Activated CD8-positive, alpha-beta memory T cell treated with anti-CD3 and anti-CD28 coated beads for 48 hours (primary cell): ENCODE results near the gene RIT1.

ENCODE experiments used
- DNase-seq, 3 experiments: peaks; one replicate each; pipeline ENCODE4 v3.0.0-alpha.2; 2020; ENCODE audit warnings: low read depth in 2 of 3, low spot score in 2 of 3

The RIT1 gene

DNA sequence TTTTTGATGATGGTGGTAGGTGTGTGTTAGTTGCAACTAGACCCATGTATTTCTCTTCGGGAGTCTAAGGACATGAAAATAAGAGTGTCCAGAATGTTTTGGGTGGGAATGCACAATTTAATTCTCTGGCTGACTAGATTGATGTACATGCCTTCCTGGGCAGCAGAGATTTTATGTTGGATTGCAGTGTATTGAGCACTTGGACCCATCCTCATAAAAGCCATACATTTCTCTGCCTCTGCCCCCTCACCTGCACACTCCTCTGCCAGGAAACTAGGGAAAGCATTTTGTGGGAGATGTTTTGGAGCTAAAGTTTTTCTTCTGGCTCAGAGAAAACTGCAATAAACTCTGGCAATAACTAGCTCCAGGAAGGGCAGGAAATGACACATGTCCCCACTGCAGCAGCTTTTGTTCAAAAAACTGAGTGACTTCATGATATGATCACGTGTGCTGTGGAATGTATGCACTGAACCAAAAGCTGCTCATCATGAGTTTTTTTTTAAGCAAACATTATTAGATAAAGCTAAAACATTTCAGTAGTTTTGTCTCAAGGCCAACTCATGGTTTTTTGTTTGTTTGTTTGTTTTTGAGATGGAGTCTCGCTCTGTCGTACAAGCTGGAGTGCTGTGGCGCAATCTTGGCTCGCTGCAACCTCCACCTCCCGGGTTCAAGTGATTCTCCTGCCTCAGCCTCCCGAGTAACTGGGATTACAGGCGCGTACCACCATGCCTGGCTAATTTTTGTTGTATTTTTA lies 17.6 kb downstream of the RIT1 start:
- no peak for DNase-seq

DNA sequence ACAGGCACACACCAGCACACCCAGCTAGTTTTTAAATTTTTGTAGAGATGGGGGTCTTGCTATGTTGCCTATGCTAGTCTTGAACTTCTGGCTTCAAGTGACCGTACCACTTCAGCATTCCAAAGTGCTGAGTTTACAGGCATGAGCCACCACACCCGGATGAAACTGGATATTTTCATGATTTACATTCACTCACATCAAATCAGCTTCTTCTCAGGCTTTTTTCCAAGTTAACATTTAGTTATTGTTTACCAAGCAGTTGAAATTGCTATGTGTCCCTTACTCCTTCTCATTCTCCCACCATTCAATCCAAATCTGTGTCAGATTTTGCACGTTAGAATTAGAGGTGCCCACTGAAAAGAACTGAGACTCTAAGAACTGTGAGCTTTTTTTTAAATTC lies 18.4 kb downstream of the RIT1 start:
- no peak for DNase-seq

DNA sequence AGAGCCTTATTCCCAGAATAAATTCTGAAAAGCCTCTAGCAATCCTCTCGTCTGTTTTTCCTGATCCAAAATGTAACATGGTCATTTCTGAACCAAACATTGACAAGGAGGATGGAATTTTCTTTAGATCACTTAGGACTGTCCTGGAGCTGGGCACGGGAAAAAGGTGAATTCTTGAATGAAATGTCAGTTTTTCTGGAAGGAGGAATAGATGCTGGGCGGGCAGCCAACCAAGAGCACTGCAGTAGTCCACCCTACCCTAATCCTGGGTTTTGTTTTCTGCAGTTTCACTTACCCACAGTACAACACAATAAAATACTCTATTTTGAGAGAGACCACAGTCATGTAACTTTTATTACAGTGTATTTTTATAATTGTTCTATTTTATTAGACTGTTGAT lies 20.9 kb downstream of the RIT1 start:
- no peak for DNase-seq

DNA sequence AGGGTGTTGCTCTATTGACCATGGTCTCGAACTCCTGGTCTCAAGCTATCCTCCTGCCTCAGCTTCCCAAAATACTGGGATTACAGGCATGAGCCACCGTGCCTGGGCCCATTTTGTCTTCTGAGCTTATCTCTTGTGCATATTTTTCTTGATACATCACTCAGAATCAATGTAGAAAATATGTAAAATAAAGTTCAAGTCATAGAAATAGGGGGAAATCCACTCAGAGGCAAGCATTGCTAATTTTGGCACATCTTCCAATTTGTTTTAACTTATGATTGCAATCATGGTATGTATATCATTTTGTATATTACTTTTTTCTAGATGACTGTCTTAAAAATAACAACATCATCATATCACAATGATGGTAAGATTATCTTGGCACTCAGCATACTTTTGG lies 21.6 kb downstream of the RIT1 start:
- DNase-seq: no peak

DNA sequence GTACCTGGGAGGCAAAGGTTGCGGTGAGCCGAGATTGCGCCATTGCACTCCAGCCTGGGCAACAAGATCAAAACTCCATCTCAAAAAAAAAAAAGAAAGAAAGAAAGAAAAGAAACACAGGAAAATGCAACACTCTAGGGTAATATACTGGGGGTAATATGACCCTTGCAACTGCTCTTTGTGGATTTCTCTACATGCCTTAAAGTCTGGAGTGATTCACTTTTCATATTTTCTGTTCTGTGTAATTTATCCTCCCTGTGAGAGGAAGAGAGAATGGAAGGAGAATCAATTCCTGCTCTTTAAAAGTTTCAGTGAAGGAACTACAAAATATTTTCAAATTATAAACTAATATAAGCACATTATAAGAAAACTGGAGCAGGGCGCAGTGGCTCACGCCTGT lies 22.7 kb downstream of the RIT1 start:
- no peak for DNase-seq

DNA sequence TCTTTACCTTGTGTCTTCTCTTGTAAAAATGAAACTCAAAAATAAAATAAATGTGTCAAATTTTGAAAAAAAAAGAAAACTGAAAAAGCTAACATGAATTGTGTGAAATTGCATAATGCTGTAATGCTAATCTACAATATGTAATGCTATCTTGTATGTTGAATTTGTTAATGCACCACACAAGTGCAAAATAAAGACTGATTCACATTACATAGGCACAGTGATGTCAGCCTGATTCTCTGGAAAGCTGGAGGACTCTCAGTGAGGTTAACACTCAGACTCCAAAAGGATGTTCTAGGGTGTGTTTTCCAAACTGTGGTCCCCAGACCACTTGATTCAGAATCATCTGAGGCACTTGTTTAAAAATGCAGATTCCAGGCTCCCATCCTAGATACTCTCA lies 26.2 kb downstream of the RIT1 start:
- no peak for DNase-seq

DNA sequence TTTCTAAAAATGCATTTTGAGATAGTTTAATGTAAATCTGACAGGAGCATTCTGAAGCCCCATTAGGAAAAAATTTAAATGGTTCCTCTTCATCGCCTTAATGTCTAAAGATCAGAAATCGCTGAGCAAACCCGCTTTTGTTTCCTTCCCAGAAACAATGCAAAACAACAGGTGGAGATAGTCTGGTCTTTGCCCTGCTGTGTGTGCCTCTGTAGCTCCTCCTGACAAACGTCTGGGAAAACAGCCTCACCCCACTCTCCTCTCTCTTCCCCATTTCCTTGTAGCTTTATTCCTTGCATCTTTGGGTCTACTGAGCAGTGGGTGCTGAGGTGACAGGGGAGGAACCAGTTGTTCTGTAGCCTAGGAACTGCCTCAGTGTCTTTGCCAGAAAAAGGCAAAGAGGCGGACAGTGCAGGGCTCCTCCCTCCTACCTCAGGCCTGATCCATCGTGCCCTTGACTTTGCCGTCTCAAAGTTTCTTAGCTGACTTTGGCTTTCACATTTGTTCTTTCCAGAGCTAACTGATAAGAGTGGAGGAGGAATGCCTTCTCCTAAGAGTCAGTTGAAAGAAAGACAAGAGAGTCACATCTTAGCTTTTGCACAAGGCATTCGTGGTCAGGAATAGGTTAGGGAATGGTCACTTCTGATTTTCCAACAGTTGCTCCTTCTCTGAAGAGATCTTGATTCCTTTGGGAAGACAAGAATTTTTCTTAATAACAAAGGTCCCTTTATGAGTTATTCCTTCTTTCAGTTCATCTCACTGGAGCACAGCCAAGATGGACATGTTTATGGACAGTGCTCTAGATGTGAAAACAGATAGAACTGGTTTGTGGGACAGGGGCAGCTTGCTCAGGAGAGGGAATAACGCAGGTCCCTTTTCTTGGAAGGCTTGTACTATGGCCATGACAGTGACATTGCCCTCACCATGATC lies 26.9 kb downstream of the RIT1 start:
- DNase-seq: no peak

DNA sequence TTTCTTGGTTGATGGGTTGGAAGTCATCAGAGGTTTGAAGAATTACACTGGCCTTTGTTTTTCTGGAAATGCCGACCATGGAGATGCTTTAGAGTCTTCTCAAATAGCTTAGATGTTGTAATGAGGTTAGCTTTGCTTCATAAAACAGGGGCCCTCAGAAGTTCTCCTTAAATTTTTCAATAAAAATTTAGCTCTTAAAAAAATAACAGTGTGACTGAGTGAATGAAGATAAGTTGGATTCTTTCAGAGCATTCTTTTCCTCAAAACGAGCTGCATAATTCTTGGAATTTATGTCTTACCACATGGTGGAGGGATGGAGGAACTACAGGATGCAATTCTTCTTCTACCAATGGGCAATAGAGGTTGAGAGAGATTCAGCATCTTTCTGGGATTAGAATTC lies 28.4 kb downstream of the RIT1 start:
- no peak for DNase-seq

DNA sequence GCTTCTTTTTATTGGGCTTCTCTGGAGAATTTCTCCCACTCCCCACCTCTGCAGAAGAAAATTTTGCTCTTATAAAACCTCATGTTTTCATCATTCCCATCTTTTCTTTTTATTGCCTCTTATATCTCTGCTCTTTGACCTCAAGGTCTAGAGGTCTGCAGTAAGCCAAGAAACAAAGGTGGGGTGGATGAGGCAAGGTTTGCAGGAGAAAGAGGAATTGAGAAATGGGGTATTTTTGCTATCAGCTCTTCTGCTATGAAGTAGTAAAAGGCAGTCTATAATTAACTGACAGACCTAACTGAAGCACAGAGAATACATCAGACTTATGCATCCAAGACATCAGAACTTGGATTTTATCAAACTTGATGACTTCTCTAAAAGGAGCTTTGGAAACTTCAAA lies 28.9 kb downstream of the RIT1 start:
- no peak for DNase-seq

DNA sequence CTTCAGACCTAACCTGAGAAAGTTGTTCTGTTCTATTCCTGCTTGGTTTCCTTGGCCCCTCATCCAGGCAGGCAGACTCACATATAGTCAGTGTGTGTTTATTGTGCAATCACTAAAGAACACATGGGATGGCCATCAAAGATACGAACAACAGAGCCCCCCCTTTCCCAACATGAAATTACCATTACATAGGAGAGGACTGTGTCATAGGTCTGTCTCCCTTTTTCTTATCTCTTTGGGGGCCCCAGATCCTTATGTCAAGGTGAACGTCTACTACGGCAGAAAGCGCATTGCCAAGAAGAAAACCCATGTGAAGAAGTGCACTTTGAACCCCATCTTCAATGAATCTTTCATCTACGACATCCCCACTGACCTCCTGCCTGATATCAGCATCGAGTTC lies 30.2 kb downstream of the RIT1 start:
- DNase-seq: no peak

DNA sequence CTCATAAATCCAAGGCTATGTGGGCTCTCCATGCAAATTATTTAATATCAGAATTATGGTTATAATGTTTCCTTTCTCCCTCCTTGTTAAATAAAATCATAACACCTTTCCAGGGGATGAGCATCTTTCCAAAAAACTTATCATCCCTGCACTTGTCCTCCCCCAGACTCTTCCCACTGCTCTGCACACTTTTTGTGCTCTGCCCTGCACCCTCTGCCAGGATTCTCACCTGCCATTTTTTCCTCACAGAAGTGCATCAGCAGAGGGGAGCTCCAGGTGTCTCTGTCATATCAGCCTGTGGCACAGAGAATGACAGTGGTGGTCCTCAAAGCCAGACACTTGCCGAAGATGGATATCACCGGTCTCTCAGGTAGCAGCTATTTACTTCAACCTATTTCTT lies 30.9 kb downstream of the RIT1 start:
- DNase-seq: no peak

DNA sequence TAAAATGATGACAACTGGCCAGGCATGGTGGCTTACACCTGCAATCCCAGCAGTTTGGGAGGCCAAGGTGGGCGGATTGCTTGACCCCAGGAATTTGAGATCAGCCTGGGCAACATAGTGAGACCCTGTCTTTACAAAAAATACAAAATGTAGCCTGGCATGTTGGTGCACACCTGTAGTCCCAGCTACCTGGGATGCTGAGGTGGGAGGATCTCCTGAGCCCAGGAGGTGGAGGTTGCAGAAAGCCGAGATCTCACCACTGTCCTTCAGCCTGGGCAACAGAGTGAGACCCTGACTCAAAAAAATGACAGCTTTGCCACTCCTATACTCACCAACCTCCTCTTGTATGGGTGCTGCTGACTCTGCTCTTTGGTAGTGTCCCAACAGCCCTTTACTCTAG lies 33.2 kb downstream of the RIT1 start:
- no peak for DNase-seq

DNA sequence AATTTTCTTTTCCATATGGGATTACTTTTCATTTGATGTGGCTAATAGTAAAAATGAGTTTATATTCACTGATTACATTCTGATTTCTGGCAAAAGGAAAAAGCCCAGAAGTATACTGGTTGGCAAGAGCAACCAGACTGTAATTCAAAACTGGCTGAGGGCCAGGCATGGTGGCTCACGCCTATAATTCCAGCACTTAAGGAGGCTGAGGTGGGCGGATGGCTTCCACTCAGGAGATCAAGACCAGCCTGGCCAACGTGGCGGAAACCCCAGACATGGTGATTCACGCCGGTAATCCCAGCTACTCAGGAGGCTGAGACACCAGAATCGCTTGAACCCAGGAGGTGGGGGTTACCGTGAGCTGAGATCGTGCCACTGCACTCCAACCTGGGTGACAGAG lies 37.3 kb downstream of the RIT1 start:
- no peak for DNase-seq

DNA sequence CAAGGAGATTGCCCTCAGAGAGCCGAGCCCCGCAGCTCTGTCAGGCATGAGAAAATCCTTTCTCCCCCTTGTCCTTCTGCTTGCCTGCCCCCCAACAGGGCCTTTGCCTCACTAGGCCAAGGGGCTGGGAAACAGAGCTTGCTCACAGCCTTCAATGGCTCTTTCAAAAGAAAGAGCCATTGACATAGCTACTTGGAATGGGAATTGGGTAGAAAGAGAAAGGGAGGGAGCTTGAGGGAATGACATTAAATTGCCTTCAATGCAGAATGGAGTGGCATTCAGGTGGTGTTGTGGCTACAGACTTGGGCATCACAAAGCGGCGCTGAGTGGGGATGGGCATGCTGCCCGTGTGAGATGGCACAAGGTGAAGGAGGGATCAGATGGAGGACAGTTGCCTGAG lies 38.6 kb downstream of the RIT1 start:
- no peak for DNase-seq

DNA sequence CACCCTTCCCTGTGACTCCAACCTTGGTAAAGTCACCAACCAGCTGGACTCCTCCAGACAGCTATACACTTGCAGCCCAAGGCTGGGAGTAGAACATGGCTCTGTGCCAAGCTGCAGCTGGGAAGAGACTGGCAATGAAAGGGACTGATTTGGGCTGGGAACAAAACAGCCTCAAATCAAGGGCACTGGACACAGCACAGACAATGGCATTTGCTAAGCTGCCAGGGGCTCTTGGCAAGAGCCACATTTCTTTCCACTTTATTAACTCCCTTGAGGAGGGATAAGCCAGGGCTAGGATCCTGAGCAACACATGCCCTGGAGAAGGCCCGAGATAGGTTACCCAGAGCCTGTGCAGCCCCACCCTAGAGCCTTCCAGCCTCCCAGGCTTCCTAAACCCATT lies 39.8 kb downstream of the RIT1 start:
- no peak for DNase-seq

DNA sequence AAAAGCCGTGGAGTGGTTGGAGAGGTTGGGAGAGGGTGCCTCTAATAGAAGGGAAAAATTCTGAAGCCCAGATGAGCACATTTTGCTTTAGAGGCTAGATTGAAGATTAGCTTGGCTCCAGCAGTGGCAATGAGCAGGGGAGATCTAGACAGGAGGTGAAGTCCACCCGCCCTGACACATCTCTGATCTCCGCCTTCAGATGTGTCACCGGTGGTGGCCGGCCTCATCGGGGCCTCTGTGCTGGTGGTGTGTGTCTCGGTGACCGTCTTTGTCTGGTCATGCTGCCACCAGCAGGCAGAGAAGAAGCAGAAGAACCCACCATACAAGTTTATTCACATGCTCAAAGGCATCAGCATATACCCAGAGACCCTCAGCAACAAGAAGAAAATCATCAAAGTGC lies 43.4 kb downstream of the RIT1 start:
- no peak for DNase-seq

DNA sequence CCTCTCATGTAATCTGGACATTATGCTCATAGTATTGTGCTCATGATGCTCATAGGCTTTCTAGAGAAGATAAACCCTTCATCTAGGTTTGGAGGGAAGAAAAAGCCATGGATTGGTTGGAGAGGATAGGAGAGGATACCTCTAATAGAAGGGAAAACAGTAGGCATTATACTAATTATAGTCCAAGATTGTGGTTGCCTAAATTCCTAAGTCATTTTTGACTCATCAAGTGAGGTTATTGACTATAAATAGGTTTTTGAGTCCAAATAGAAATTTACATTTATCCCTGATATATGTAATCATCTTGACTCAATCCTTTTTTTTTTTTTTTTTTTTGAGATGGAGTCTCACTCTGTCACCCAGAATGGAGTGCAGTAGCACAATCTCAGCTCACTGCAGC lies 46.8 kb downstream of the RIT1 start:
- no peak for DNase-seq

DNA sequence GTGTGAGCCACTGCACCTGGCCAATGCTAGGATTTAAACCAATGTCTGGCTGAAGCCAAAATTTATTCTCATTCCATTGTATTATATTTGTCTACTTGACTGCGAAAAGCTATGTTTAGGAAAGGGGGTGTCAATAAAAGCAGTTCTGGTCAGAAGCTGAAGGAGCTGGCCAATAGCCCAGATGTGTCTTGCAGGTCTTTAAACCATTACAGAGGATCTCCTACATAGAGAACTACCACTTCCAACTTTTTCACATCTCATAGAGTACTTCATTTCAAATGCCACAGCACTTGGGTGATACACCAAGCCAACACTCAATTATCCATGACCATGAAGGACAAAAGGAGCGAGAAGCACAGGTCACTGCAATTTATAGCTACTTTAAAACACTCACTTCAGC lies 49.3 kb downstream of the RIT1 start:
- DNase-seq: no peak

DNA sequence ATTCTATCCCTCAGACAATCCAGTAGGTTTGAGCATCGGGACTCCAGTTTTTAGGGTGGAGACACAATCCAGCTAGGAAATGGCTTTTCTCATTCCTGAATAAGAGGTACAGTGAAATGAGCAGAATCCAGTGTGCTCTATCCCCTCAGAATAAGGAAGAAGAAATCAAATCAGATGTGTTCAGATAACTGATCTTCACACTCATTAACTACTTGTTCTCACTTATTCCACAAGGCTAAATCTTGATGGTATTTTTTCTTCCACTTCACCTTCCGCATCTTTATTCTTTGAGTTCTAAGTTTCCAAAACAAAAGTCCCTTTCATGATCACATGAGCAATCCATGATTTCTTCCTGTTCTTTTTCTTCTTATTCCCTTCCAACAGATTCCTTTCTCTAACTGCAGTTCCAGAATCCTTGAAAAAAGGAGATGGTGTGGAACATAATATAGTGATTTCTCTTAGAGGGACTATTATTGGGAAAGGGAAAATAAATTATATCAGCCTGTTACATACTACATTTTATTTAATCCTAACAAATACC lies 50.1 kb downstream of the RIT1 start:
- no peak for DNase-seq

DNA sequence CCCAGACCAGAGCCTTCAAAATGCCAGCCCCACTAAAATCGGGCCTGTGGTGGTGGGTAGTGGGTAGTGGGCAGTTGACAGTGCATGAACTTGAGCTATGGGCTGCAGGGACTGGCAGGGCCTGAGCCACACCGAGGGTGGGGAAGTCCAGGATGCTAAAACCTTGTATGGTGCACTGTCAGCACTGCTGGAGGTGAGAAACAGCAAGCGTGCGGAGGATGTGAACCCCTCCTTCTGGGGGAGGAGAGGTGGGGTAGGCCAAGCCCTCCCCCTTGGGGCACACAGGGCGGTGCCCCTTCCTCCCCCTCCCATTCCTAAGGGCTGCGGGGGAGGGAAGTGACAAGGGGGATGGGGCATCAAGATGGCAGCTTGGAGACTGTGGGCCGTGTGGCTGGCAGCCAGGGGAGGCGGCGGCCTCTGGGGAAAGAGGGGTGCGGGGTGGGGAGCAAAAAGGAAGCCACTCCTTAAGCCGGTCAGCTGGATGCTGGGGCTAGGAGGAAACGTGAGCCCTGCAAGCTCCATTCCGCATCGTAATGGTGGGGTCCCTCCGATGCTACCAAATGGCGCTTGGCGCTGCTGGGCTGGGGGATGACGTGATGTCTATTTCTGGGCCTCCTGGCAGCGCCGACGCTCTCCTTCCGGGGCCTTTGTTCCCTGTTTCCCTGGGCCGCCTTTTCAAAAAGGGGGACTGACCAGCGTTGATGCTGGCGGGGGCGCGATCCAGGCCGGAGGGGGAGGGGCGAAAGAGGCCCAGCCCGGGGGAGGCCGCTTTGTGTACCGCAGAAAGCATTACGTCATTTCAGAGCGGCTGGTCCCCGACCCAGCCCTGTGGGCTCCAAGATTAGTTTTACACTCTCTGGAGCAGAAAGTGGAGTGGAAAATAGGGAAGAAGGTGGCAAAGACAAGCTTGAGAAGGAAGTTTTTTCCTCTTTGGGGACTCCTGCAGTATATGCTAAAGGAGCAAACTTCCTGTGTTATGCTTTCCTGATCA lies 51.0 kb downstream of the RIT1 start:
- peak; percentile 38 to 48 (median 38) for DNase-seq

DNA sequence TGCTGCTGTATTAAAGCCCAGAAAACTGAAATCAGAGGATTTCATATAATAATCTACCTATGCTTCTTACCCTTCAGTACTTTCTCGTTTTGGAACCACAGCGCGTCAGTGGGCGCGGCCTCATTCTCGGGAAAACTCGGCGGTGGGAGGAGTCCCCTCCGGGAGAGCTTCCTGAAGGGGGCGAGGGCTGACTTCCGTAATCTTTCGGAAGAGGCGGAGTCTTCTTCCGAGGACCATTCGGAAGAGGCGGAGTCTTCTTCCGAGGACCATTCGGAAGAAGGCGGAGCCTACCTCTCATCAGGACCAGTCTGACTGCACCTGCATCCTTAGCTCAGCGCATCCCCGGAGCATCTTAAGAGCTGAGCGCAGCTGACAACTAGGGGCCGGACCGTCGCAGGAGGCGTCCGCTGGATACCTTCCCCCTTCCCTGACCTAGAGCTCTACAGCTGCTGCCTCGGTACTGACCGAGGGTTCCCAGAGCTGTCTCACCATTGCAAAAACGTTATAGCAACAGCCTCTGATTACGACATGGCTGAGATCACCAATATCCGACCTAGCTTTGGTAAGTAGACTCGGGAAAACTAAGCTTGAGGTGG lies 51.8 kb downstream of the RIT1 start, which contains the start of gene SYT11:
Gene SYT11, plus strand, starts transcription at position 334 of the 596 bp plus-strand sequence. Its CDS starts 195 bp downstream, at position 529.
- peak; percentile 82 to 93 (median 89) for DNase-seq
